Measurements from ENCODE around the gene P3H2.

P3H2 gene

DNA sequence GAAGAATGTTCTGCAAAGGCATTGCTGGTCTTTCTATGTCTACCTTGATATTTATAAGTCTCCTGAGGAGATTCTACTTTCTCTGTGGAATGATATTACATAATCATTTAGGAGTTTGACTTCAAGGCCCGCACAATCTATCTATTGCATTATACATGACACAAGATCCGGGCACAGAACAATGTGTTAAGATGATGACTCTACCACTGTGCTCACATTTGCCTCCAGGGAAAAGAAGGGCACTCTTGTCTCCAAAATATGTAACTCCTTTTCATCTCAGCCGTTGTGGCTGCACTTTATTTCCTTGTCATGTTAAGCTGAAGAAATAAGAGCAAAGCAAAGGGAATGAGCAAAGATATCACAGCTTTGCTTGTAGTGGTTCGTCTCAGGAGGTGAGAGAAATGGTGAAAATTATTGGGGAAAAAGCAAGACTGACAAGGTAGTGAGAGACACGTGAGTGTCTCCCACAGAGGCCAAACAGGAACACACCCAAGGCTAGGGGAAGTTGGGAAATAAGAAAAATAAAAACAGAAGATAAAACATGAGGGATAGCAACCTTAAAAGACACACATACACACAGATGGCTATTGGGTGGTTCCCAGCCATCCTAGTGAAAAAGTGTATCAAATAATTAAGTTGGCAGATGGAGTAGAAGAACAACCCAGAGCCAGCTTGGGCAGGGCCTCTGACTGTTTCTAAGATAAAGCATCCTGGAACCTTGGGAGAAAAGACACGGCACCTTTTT lies 184.3 kb downstream of the P3H2 start:
- DNase-seq: no peak

DNA sequence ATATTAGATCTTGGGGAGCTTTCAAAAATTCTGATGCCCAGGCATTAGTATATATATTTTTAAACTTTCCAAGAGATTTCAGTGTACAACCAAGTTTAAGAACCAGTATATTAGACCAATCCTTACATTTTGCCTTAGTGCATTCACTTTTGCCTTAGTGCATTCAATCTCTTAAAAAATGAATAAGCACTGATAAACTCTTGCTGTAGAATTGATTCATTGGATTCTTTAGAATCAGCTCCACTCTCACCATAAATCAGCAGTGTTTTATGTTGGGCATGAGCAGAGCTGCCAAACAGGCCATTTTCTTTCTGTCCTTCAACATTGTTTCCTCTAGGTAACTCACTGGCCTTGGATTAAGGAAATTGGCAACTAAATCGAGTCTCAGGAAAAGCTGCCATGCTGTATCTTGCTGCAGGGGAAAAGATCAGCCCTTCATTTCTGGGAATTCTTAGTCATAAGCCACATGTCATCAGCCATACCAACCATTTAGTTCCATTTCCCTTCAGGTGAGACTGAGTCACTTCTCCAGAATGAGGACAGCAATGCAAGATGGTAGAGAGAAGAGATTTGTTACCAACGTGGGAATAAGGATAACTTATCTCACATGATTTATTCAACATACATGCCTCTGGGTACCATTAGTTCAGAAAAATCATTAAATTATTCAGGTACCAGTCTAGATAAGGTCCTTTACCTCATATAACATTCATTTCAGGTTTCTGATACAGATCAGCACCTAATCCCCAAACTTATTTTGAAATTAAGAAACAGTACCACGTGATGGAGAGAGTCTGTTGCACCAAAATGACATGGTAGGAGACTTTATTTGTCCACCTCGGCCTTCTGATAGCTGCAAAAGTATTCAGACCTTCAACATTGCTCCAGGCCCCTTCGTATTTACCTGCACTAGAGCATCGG lies 192.5 kb downstream of the P3H2 start:
- DNase-seq: no peak

DNA sequence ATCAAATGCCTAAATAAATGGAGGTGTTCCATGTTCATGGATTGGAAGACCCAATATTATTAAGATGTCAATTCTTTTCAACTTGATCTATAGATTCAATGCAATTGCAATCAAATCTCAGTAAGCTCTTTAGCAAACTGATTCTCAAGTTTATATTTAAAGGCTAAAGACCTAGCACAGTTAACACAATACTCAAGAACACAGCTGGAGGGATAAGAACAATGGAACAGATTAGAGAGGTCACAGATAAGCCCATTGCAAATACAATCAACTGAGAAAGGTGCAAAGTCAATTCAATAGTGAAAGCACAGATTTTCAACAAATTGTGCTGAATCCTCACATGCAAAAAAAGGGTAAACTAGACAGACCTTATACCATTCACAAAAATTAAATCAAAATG lies 198.9 kb downstream of the P3H2 start:
- no peak for DNase-seq

DNA sequence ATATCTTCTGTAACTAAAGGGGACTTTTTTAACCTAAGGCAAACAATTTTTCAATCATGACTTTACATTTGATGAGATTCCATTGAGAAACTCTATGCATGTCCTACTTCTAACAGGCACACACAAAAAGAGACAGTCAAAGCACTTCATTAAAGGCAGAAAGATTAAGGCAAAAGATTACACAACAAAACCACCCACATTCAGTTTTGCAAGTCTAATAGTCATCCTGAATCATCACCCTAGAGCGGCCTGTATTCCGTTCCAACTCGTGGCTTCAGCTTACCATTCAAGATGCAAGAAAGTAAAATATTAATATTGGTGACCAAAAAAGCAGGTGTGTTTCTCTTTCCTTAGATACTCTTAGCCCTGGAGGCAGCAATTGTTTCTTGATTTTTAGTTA lies 205.9 kb downstream of the P3H2 start:
- DNase-seq: no peak

DNA sequence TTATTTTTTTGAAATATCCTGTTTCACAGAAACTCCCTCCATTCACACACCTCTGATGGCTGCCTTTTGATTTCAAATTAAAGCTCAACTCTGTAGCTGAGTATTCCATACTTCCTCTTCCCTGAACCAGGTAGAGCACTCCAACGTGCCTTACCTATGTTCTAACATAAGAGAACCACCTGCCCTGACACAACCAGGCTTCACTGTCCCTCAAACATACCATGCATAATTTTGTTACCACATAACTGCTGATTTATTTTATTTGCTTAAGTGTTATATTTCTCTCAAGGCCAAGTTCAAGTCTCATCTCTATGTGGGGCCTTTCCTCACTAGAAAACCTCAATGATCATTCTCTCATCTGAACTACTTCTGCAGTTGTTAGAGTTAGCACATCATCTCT lies 209.7 kb downstream of the P3H2 start:
- no peak for DNase-seq

DNA sequence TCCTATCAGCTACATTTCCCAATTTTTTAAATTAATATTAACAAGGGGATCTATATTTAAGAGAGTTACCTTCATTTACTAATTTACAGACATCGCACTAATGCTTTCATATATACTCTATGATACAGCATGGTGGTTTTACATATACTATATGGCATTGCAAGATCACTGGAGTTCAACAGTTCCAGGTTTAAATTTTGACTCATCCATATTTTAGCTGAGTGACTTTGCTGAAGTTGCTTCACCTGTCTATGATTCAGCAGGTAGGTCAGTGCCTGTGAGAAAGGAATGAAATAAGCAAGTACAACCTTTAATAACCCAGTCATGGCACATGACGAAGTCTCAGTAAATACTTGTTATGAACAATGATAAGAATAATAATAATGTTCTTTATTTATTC lies 211.1 kb downstream of the P3H2 start:
- DNase-seq: no peak

DNA sequence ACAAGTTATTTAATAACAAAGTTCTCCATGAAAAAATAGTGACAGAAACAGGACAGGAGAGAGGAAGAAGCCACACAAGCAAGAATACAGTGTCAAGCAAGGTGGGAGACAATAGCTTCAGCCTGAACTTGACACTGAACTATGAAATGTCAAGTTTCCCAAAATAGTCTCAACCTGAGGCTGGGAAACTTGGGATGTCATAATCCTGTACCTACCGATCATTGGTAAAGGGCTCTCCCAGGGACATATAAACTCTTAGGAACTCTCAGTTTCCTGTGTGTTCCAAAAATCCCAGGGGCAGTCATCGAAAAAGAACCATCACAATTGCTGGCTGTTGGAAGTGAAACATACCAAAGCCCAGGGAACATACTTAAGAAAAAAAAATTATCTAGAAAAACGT lies 211.6 kb downstream of the P3H2 start:
- no peak for DNase-seq

DNA sequence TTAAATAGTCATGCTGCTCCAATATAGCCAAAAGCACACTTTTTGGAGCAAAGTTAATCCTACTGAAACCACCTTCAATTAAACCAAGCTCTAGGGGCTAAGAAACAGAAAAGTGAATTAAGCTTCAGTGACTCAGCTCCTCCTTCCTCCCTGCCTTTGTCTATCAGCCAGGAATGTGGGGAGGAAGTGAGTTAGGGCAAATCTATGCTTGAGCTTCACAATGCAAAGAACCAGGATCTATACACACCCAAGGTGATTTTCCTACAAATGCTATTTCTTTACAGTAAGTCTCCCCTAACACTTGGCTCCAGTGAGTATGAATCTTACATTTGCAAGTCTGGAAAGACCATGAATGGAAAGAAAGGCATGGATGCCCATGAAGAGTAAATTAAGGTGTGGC lies 212.1 kb downstream of the P3H2 start:
- no peak for DNase-seq

DNA sequence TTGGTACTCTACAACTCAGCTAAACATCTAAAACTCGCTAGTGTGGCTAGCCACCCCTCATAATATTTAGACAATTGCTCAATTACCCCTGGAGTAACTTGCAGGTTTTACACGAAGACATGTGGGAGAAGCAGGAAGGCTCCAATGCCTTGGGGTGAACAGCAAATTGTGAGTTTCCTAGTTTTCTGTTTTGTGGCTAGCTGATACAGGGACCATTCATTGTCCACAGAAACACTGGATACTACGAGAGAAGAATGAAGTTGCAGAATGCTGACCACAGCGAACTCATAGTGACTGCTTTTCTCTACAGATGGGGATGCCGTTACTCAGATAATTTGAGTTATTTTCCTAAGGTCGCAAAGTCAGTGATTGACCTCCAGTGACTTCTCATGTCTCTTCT lies 212.9 kb downstream of the P3H2 start:
- DNase-seq: no peak
